Measurements from ENCODE around the gene ANO6.
A peak's percentile ranks its signal among the peaks of the same experiment; 100 is the strongest.
"Not testable (repeated sequence)": the region's sequence is repeated elsewhere in the genome, so short reads cannot be mapped to it uniquely, and the experiment has no call there.

The ANO6 gene

GRCh38 chr12:45215419-45216229 is at the start of gene ANO6:
Gene ANO6 (plus strand): TSS chr12:45216095. CDS start chr12:45216322, 227 bp downstream.
- DNase-seq: peak; percentile 67

GRCh38 chr12:45168976-45169375 is 46.9 kb upstream of the ANO6 start:
- DNase-seq: no peak

DNA sequence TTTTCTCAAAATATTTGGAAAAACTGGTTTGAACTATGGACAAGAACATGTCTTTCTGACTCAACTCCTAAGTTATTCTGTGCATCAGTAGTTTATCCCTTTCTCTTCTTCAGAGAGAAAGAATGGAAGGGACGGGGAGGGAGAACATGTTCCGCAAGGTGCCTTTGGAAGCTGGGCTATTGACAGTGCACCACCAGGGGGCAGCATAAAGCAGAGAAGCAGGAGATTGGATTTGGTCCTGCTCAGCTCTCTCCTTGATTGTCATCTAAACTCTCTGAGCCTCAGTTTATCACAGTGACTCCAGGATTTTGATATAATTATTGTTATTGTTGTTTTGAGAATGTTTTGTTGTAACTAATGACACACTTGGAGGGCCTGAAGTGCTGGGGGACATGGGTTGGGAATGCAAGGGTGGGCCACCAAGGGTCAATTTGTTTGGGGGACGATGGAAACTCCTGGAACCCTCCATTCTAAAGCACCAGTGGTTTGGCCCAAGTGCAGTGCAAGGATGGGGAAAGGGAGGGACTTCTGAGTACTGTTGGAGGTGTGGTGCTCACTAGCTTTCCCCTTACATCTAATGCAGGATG is 45.3 kb upstream of the ANO6 start:
- DNase-seq: peak; percentile 74

DNA sequence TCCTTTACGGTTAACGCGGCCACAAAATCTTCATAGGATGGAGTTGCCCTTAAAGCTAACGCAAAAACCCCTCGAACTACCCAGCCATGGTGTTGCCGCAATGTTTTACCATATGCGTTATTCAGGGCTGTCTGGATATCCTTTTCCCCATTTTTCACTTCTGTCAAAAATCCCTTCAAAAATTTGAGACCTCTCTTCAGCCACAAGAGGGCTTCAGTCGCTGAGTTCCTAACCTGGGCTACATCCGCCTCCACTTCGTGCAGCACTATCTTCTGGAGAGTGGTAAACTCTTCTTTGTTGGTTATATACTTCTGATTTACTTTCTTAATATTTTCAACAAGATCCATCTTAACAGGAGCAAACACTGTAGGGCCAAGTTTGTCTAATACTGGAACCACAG is 42.6 kb upstream of the ANO6 start:
- DNase-seq: not testable (repeated sequence)

GRCh38 chr12:45174595-45174994 is 41.3 kb upstream of the ANO6 start:
- no peak for DNase-seq

GRCh38 chr12:45178771-45179170 is 37.1 kb upstream of the ANO6 start:
- DNase-seq: no peak

DNA sequence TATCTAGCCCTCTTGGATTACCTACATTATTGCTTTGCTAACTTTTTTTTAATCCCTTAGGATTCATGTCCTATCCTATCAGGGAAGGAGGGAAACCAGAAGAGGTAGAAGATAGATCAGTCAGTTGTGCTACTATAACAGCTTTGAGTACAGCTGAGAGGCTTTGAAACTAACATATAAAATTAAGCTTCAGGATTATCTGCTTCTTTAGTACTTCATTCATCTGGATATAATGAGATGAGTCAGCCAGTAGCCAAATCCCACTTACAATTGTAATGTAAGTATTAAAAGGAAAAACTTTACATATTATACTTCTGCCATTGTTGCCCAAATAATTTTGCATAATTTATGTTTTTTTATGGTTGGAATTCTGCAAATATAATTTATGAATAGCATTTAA is 33.4 kb upstream of the ANO6 start:
- no peak for DNase-seq

DNA sequence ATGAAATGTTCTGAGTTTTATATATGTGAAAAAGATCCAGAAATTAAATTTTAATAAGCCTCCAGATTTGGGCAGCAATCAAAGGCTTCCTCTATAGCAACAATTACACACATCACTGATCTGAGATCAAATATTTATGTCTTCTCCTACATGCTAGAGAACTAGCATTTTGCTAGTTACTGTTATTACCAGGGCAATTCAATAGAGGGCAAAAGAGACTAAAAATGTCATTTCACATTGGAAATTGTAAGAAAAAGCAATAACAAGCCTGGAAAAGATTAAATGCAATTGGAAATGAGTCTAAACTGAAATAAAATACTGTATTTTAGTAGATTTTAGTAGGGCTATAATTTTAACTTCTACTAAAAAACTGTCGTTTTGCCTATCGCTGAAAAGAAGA is 32.6 kb upstream of the ANO6 start:
- no peak for DNase-seq

DNA sequence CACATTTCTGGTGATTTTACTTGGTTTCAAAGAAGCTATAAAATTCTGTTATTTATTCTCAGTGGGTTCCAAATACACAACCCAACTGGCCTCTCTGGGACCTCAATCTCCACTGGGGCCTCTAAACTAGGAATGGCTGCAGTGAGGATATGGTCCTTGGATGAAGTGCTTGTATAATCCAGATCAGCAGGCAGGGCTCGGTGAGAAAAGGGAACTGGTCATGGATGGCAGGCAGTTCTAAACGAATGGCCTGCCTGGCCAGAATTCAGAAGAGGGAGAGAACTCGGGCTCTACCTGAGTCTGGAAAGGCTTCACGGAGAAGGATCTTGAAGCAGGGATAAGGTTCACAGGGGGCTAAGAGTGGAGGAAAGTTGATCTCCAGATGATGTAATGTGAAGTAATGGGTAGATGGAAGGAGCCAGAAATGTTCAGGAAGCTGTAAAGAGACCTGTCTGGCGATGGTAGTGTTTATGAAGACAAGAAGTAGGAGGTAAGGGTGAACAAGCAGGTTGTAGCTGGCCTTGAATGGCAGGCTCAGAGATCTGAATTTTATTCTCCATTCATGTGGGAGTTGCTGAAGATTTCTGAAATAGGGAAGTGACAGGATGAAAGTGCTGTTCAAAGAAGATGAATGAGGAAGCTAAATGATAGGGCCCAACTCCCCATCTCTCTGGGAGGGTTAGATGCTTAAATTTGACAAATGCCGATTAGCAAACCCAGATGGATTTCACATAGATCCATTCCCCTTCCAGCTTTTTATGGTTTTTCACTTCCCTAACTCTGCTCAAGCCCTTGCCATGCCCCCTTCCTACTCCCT is 31.5 kb upstream of the ANO6 start:
- no peak for DNase-seq

DNA sequence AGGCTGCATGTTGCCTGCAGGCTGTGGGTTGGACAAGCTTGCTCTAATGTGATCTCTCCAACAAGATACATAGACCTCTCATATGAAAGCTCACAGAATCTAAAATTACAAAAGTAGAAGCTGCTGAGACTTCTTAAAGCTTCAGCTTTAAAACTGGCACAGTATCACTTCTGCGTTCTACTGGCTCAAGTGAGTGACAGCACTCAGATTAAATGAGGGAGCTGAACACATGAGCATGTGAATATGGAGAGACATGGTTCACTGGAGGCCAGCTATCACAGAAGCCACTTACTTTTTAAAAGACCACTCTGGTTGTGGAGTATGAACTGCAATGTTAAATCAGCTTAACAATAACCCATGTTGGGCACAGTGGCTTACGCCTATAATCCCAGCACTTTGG is 29.1 kb upstream of the ANO6 start:
- no peak for DNase-seq

DNA sequence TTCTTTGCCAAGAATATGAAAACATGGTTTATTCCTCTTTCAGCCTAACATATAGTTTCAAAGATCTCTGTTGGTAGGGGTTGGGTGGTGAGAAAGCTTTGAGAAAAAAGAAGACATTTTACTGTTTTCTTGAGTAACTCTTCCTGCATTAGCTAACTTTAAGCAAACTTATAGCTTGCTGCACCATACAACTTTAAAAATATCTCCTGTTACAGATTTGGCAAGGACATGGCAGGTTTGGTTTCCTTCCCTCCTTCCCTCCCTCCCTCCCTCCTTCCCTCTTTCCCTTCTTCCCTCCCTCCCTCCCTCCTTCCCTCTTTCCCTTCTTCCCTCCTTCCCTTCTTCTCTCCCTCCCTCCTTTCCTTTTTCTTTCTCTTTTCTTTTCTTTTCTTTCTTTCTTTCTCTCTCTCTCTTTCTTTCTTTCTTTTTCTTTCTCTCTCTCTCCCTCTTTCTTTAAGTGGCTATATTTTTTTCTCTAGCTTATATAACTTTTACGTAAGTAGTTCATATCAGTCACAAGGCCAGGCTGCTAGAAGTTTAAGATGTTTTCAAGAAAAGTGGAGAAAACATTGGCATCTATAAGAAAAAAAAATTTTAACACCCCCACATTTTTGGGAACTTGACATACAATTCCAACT is 26.0 kb upstream of the ANO6 start:
- no peak for DNase-seq

DNA sequence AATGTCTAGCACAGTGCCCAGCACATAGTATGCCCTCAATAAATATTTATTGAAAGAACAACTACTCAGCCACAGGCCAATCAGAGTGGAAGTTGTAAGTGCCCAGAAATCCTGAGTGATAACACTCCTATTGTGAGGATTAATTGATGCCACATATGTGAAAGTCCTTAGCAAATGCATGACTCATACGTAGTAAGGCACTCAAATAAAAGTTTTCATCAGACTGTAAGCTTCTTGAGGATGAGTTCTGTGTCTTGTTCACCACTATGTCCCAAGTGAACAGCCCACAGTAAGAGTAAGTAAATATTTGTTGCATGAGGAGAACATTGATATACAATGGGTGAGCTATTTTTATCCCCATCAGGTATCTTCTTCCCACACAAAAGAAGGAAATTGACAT is 24.7 kb upstream of the ANO6 start:
- DNase-seq: no peak

- no peak for DNase-seq
Measured at GRCh38 chr12:45192707-45193106, 23.2 kb upstream of the ANO6 start.

GRCh38 chr12:45200491-45201043 is 15.3 kb upstream of the ANO6 start:
- DNase-seq: no peak

- DNase-seq: no peak
Measured at GRCh38 chr12:45203767-45204166, 12.1 kb upstream of the ANO6 start.

DNA sequence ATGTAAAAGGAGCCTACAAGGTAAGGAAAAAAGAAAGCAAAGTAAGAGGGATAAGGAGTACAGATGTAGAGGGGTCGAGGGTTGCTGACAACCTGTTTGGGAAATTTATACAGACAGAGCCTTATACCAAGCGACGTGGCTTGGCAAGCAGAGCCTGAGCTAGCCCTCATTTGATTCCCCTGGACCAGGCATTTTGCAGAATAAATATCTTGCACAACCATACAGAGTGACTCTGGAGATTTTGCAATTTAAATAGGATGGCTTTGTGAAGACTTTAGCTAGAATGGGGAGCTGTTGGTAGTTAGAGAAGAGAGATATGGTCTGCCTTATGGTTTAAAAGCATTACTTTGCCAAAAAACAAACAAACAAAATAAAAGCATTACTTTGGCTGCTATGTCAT is 11.1 kb upstream of the ANO6 start:
- DNase-seq: no peak

- DNase-seq: no peak
Measured at GRCh38 chr12:45205165-45205825, 10.6 kb upstream of the ANO6 start.

- no peak for DNase-seq
Measured at GRCh38 chr12:45208604-45209487, 7.0 kb upstream of the ANO6 start.

GRCh38 chr12:45209784-45210183 is 6.1 kb upstream of the ANO6 start:
- DNase-seq: no peak

GRCh38 chr12:45212064-45212463 is 3.8 kb upstream of the ANO6 start:
- no peak for DNase-seq

- DNase-seq: no peak
Measured at GRCh38 chr12:45213107-45213506, 2.8 kb upstream of the ANO6 start.
